ENCODE measurements around the gene SOX6. TPM values are rescaled to one million over a fixed set of nuclear protein-coding genes. Genes with fewer than 3 reads are reported as not detected.

SOX6 gene
- polyA plus RNA-seq, 3 donors = not detected

DNA sequence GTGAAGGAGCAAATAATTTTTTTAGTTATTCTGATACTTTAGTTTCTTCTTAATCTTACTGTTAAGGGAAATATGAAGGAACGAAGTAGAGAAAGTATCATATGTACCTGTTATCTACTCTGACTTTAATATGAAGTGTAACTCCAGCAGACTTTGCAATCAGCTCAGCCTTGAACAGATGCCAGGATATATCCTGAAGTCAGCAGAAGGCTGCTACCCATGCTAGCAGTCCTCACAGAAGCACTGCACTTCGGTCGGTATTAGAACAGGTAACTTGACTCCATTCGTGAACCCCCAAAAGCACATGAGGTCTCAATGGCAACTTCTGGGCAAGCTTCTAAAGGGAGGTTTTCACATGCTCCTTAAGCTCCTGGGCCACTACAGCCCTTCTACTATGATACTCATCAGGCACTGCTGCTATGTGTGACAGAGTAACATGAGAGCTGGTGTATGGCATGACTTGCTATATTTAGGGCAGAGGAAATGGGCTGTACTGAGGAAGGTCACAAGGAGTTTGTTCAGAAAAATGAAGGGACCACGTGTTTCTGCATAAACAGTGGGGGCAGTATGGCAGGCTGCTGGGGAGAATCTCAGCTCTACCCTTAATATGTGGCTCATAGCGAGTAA, 344.1 kb downstream of the SOX6 start:
- peaks cover 3% of the 10 kb centered on the region for H3K4me1 Mint-ChIP-seq
- intact Hi-C loops (cut with micrococcal nuclease) = no loop called here
- peaks cover 0 to 3% (median 1%) of the 10 kb centered on the region in 3 donors for H3K27me3 Mint-ChIP-seq (ENCODE audit: low read depth in 3 of 3)
- H3K9me3 Mint-ChIP-seq = no peaks in the 10 kb centered on the region
- no peaks in the 10 kb centered on the region for H3K36me3 Mint-ChIP-seq
- no peak overlapping the region for H3K4me3 Mint-ChIP-seq
- Histone ChIP-seq H2AFZ (ENCODE audit: insufficient read depth, low read depth, low read length, poor library complexity, severe bottlenecking) (no peak overlapping the region), H3K79me2 (ENCODE audit: insufficient read depth, low read length) (no peaks in the 10 kb centered on the region), H3K4me1 (ENCODE audit: control insufficient read depth in 1 of 2, insufficient read depth in 2 of 2, low read length in 2 of 2) (no peaks in the 10 kb centered on the region), H3K4me2 (replicated peaks; ENCODE audit: extremely low read depth, low read length, poor library complexity, severe bottlenecking) (no peak overlapping the region), H3K4me3 (replicated peaks in 1 of 3; ENCODE audit: low read depth in 2 of 3, low read length in 3 of 3) (no peak overlapping the region), H3K27ac (ENCODE audit: low read depth in 1 of 2, low read length in 2 of 2) (no peak overlapping the region), H4K20me1 (ENCODE audit: insufficient read depth, low read length) (no peaks in the 10 kb centered on the region), H3K9me3 (replicated peaks in 1 of 2; ENCODE audit: control insufficient read depth in 1 of 2, insufficient read depth in 1 of 2, low read length in 2 of 2) (no peaks in the 10 kb centered on the region), H3K36me3 (replicated peaks in 1 of 2; ENCODE audit: control insufficient read depth in 1 of 2, insufficient read depth in 2 of 2, low read length in 2 of 2) (no peaks in the 10 kb centered on the region), H3K9ac (ENCODE audit: insufficient read depth, low read length, poor library complexity, severe bottlenecking) (no peak overlapping the region), H3K27me3 (ENCODE audit: control insufficient read depth in 2 of 2, insufficient read depth in 2 of 2, low read length in 2 of 2) (no peaks in the 10 kb centered on the region)
- no peak for DNase-seq
- TF ChIP-seq, protein P1, sequence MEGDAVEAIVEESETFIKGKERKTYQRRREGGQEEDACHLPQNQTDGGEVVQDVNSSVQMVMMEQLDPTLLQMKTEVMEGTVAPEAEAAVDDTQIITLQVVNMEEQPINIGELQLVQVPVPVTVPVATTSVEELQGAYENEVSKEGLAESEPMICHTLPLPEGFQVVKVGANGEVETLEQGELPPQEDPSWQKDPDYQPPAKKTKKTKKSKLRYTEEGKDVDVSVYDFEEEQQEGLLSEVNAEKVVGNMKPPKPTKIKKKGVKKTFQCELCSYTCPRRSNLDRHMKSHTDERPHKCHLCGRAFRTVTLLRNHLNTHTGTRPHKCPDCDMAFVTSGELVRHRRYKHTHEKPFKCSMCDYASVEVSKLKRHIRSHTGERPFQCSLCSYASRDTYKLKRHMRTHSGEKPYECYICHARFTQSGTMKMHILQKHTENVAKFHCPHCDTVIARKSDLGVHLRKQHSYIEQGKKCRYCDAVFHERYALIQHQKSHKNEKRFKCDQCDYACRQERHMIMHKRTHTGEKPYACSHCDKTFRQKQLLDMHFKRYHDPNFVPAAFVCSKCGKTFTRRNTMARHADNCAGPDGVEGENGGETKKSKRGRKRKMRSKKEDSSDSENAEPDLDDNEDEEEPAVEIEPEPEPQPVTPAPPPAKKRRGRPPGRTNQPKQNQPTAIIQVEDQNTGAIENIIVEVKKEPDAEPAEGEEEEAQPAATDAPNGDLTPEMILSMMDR (IDR thresholded peaks at IDR 0.05) = no peak
- 46% methylated on average over 3 of the region's 6 CpGs for WGBS (ENCODE audit: insufficient coverage)
- H3K27ac Mint-ChIP-seq = no peak overlapping the region

- H3K27me3 ChIP-seq (ENCODE audit: control insufficient read depth in 2 of 2, insufficient read depth in 2 of 2, low read length in 2 of 2) = no peaks in the 10 kb centered on the region
- H3K4me3 ChIP-seq (replicated peaks in 1 of 3; ENCODE audit: low read depth in 2 of 3, low read length in 3 of 3) = no peak overlapping the region
- no peaks in the 10 kb centered on the region for H3K9me3 ChIP-seq (replicated peaks in 1 of 2; ENCODE audit: control insufficient read depth in 1 of 2, insufficient read depth in 1 of 2, low read length in 2 of 2)
- DNase-seq = no peak
- H3K36me3 Mint-ChIP-seq = no peaks in the 10 kb centered on the region
- H3K9me3 Mint-ChIP-seq = peaks cover 0 to 2% (median 0%) of the 10 kb centered on the region in 7 donors
- no peaks in the 10 kb centered on the region for H3K4me1 ChIP-seq (ENCODE audit: control insufficient read depth in 1 of 2, insufficient read depth in 2 of 2, low read length in 2 of 2)
- H3K36me3 ChIP-seq (replicated peaks in 1 of 2; ENCODE audit: control insufficient read depth in 1 of 2, insufficient read depth in 2 of 2, low read length in 2 of 2) = no peaks in the 10 kb centered on the region
- H3K9ac ChIP-seq (ENCODE audit: insufficient read depth, low read length, poor library complexity, severe bottlenecking) = no peak overlapping the region
- H3K4me2 ChIP-seq (replicated peaks; ENCODE audit: extremely low read depth, low read length, poor library complexity, severe bottlenecking) = no peak overlapping the region
- H3K27ac ChIP-seq (ENCODE audit: low read depth in 1 of 2, low read length in 2 of 2) = no peak overlapping the region
- H3K27ac Mint-ChIP-seq = no peak overlapping the region
- H2AFZ ChIP-seq (ENCODE audit: insufficient read depth, low read depth, low read length, poor library complexity, severe bottlenecking) = no peak overlapping the region
- H3K4me1 Mint-ChIP-seq = peaks cover 3% of the 10 kb centered on the region
- H3K27me3 Mint-ChIP-seq (ENCODE audit: low read depth in 3 of 3) = peaks cover 0 to 3% (median 1%) of the 10 kb centered on the region in 3 donors
- intact Hi-C loops (cut with micrococcal nuclease) = no loop called here
- H3K79me2 ChIP-seq (ENCODE audit: insufficient read depth, low read length) = no peaks in the 10 kb centered on the region
- no peak overlapping the region for H3K4me3 Mint-ChIP-seq
- H4K20me1 ChIP-seq (ENCODE audit: insufficient read depth, low read length) = no peaks in the 10 kb centered on the region
- TF ChIP-seq, protein P1 (IDR thresholded peaks at IDR 0.05) = no peak
Measured at GRCh38 chr11:16011396-16011795, 344.9 kb downstream of the SOX6 start.
